Embryonic facial prominence (tissue), 1 donor: ENCODE measurements around the gene GFPT1.

Source experiments
- DNase-seq: peaks from one replicate; pipeline ENCODE4 v3.0.0-alpha.2; 2016; ENCODE audit errors: extremely low spot score

Gene GFPT1

GRCh38 chr2:69316550-69316949 lies 70.5 kb downstream of the GFPT1 start:
- DNase-seq: no peak

GRCh38 chr2:69315160-69315761 lies 71.8 kb downstream of the GFPT1 start:
- DNase-seq: no peak

GRCh38 chr2:69311024-69311416 lies 76.0 kb downstream of the GFPT1 start:
- DNase-seq: no peak

GRCh38 chr2:69310111-69311023 lies 76.7 kb downstream of the GFPT1 start:
- DNase-seq: no peak

GRCh38 chr2:69309351-69310110 lies 77.5 kb downstream of the GFPT1 start:
- peak; percentile 86 for DNase-seq

- no peak for DNase-seq
These were observed 78.7 kb downstream of the GFPT1 start for GRCh38 chr2:69308338-69308737.

GRCh38 chr2:69307579-69308064 lies 79.4 kb downstream of the GFPT1 start:
- DNase-seq: no peak

- DNase-seq: peak; percentile 82
These were observed 80.0 kb downstream of the GFPT1 start for GRCh38 chr2:69306822-69307578.

- no peak for DNase-seq
These were observed 80.6 kb downstream of the GFPT1 start for GRCh38 chr2:69306393-69306821.

- DNase-seq: peak; percentile 11
These were observed 81.2 kb downstream of the GFPT1 start for GRCh38 chr2:69305712-69306392.

- no peak for DNase-seq
These were observed 81.9 kb downstream of the GFPT1 start for GRCh38 chr2:69305166-69305565.

- DNase-seq: no peak
These were observed 82.4 kb downstream of the GFPT1 start for GRCh38 chr2:69304656-69305055.

- DNase-seq: no peak
These were observed 86.4 kb downstream of the GFPT1 start for GRCh38 chr2:69300650-69301049.

- no peak for DNase-seq
These were observed 87.1 kb downstream of the GFPT1 start for GRCh38 chr2:69299772-69300516.

- DNase-seq: no peak
These were observed 88.2 kb downstream of the GFPT1 start for GRCh38 chr2:69298862-69299261.

GRCh38 chr2:69298261-69298660 lies 88.8 kb downstream of the GFPT1 start:
- DNase-seq: no peak

- DNase-seq: no peak
These were observed 89.8 kb downstream of the GFPT1 start for GRCh38 chr2:69297216-69297615.

- no peak for DNase-seq
These were observed 90.6 kb downstream of the GFPT1 start for GRCh38 chr2:69296421-69296820.

GRCh38 chr2:69292256-69292655 lies 94.8 kb downstream of the GFPT1 start:
- DNase-seq: no peak

GRCh38 chr2:69291721-69292120 lies 95.3 kb downstream of the GFPT1 start:
- no peak for DNase-seq
